ENCODE results near the gene CCR5.

DNA sequence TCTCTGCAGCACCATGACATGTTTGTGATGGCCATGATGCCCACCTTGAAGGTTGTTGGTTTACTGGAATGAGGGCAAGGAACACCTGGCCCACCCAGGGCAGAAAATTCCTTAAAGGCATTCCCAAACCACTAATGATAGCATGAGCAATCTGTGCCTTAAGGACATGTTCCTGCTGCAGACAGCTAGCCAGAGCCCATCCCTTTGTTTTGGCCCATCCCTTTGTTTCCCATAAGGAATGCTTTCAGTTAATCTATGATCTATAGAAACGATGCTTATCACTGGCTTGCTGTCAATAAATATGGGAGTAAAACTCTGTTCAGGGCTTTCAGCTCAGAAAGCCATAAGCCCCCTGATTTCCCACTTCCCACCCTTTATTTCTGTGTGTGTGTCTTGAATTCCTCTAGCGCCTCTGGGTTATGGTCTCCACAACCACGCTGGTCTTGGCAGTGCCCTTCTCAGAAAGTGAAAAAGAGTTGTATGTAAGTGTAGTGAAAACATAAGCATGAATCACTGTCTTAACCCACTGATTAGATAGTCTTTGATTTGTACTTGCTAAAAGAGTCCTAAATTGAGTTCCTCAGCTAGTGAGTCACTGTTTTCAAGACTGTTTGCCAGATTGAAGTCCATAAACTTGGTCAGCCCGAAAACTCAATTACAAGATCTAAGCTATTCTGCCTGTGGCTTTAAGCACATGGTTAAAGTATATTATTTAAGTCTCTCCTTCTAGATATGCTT, 35.8 kb upstream of the CCR5 start:
- TF ChIP-seq, protein P1, sequence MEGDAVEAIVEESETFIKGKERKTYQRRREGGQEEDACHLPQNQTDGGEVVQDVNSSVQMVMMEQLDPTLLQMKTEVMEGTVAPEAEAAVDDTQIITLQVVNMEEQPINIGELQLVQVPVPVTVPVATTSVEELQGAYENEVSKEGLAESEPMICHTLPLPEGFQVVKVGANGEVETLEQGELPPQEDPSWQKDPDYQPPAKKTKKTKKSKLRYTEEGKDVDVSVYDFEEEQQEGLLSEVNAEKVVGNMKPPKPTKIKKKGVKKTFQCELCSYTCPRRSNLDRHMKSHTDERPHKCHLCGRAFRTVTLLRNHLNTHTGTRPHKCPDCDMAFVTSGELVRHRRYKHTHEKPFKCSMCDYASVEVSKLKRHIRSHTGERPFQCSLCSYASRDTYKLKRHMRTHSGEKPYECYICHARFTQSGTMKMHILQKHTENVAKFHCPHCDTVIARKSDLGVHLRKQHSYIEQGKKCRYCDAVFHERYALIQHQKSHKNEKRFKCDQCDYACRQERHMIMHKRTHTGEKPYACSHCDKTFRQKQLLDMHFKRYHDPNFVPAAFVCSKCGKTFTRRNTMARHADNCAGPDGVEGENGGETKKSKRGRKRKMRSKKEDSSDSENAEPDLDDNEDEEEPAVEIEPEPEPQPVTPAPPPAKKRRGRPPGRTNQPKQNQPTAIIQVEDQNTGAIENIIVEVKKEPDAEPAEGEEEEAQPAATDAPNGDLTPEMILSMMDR (IDR thresholded peaks at IDR 0.05; ENCODE audit: low read length), result no peak
- no peak for TF ChIP-seq EZH2 (optimal IDR thresholded peaks at IDR 0.05; ENCODE audit: low read depth, low read length)
- TF ChIP-seq EZH2phosphoT487 (IDR thresholded peaks at IDR 0.05; ENCODE audit: low read length), result no peak

Data from MM.1S (cell line).